ENCODE measurements around the gene THSD7B.

THSD7B gene

GRCh38 chr2:137190411-137191195, 425.3 kb downstream of the THSD7B start:
- TF ChIP-seq GATA3 (IDR thresholded peaks at IDR 0.05; ENCODE audit: low read depth, low read length) (no peak), GATA2 (IDR thresholded peaks at IDR 0.05; ENCODE audit: low read depth, low read length) (no peak)

DNA sequence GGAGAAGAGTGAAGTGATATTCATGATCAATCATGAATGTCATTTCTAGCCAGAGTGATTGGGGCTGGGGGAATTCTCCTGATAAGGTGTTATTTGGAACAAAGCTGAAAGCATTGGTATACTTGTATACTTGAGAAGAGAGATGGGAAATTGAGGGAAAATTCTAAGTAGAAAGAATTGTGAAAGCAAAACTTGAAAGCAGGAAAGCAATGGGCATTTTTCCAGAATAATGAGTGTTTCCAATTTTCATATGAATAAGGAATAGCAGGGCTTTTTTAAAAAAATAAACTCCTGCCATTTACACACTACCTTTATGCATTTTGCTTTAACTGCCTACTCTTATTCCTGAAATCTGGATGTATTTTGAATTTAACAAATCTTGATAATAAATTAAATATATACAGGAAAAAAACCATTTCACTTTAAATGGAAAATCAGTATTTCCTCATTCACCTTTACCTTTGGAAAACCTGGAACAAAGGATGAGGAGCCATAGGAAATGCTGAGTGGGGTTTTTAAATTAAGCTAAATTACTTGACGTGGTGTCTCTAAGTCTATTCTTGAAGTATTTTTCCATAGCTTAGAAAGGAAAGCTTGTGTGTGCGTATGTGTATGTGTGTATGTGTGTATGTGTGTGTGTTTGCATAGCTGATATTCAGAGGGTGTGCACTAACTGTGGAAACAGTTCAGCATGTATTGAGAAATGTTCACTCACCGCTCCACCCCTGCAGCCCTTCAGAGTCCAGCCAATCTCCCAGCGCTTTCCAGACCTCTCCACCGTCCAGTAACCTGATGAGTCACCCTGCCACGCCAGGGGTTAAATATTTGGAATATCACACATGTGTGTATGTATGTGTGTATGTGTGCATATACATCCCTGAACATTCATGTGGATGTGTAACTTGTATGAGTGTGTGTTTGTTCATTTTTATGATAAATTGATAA, 427.3 kb downstream of the THSD7B start:
- no peak for TF ChIP-seq GATA3 (IDR thresholded peaks at IDR 0.05; ENCODE audit: low read depth, low read length)
- TF ChIP-seq GATA2 (IDR thresholded peaks at IDR 0.05; ENCODE audit: low read depth, low read length): no peak

DNA sequence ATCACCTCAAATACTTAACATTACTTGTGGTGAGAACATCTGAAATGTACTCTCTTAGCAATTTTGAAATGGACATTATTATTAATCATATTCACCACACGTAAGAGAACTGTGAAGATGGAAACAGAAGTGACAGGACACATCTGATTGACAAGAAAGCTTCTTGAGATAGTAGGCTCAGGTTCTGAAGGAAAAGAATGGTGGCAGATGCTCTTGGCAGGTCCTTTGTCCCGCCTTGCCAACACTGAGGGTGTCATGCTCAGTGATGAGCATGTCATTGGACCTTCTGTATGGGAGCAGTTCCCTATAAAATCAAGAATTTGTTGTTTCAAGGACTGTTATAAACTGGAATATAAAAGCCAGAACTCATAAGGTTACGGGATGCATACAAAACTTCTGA, 428.1 kb downstream of the THSD7B start:
- TF ChIP-seq GATA3 (IDR thresholded peaks at IDR 0.05; ENCODE audit: low read depth, low read length): no peak
- TF ChIP-seq GATA2 (IDR thresholded peaks at IDR 0.05; ENCODE audit: low read depth, low read length): no peak

DNA sequence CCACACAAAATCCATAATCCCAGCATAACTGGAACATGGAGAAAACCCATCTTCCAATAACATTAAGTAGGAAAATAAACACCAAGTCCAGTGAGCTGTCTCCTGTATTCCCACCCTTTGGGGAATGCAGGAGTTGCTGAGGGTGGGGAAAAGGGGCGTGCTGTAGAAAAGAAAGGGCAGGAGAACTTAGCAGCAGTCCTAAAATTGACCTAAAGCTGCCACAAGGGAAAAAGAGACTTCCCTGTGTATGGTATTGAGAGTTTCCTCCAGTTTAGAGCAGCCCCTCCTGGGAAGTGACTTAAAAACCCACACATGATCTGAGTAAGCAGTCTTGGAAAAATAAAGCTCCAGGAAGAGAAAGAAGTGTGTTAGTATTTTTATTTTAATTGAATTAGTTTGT, 428.8 kb downstream of the THSD7B start:
- TF ChIP-seq GATA3 (IDR thresholded peaks at IDR 0.05; ENCODE audit: low read depth, low read length): no peak
- no peak for TF ChIP-seq GATA2 (IDR thresholded peaks at IDR 0.05; ENCODE audit: low read depth, low read length)

GRCh38 chr2:137199751-137200150, 434.4 kb downstream of the THSD7B start:
- TF ChIP-seq GATA3 (IDR thresholded peaks at IDR 0.05; ENCODE audit: low read depth, low read length): no peak
- no peak for TF ChIP-seq GATA2 (IDR thresholded peaks at IDR 0.05; ENCODE audit: low read depth, low read length)

- TF ChIP-seq GATA2 (IDR thresholded peaks at IDR 0.05; ENCODE audit: low read depth, low read length) (no peak), GATA3 (IDR thresholded peaks at IDR 0.05; ENCODE audit: low read depth, low read length) (no peak)
Measured at GRCh38 chr2:137202318-137202717, 437.0 kb downstream of the THSD7B start.

GRCh38 chr2:137205324-137205723, 440.0 kb downstream of the THSD7B start:
- TF ChIP-seq GATA2 (IDR thresholded peaks at IDR 0.05; ENCODE audit: low read depth, low read length): no peak
- no peak for TF ChIP-seq GATA3 (IDR thresholded peaks at IDR 0.05; ENCODE audit: low read depth, low read length)

GRCh38 chr2:137206069-137206468, 440.7 kb downstream of the THSD7B start:
- TF ChIP-seq GATA3 (IDR thresholded peaks at IDR 0.05; ENCODE audit: low read depth, low read length) (no peak), GATA2 (IDR thresholded peaks at IDR 0.05; ENCODE audit: low read depth, low read length) (no peak)

DNA sequence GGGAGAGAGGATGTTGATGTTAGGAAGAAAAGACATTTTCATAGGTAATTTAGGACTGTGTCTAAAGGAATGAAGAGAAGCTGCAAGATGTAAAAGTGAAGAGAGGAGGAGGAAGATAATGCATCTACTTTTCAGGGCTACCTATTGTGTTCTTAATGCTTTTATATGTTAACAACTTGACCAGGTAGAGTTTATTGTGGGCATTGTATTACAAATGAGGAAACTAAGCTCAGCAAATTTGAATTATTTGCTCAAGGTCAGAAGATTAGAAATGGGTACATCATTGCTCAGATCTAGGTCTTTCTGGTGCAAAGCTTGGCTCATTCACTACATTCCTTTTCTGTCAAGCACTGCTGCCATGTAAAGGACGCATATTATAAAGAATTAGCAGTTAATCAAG, 441.7 kb downstream of the THSD7B start:
- TF ChIP-seq GATA3 (IDR thresholded peaks at IDR 0.05; ENCODE audit: low read depth, low read length) (no peak), GATA2 (IDR thresholded peaks at IDR 0.05; ENCODE audit: low read depth, low read length) (no peak)

DNA sequence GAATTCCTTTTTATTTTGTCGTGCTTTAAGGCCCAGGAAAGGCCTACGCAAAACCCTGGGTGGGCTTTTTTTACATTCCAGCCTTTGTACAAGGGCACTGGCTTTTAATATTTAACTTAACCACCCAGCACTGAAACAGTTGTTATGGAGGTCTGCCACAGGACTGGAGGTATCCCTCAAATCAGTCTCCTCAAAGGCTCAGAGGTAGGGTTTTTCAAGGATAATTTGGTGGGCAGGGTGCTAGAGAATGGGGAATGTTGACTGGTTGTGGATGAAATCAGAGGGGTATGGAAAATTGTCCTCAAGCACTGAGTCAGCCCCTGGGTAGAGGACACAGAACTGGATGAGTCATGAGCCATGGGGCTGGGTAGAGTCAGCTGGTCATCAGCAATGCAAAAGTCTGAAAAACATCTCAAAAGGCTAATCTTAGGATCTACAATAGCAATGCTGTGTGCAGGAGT, 443.1 kb downstream of the THSD7B start:
- TF ChIP-seq GATA2 (IDR thresholded peaks at IDR 0.05; ENCODE audit: low read depth, low read length): no peak
- no peak for TF ChIP-seq GATA3 (IDR thresholded peaks at IDR 0.05; ENCODE audit: low read depth, low read length)

GRCh38 chr2:137210039-137210438, 444.7 kb downstream of the THSD7B start:
- TF ChIP-seq GATA2 (IDR thresholded peaks at IDR 0.05; ENCODE audit: low read depth, low read length) (no peak), GATA3 (IDR thresholded peaks at IDR 0.05; ENCODE audit: low read depth, low read length) (no peak)

DNA sequence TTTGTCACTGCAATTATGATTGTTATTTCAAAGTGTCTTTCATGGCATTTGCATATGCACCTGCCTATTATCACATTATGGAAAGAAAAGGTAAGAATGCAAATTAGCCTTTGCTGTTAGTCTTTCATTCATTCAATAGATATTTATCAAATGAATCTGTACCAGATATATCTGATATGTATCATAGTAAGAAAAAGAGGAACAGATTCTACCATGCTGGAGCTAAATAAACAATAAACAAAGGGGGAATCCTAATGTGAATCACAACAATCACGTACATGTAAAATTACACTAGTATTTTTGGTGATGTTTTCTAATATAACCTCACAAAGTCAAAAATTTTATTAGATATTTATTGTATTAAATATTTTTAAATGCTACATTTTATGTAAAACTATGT, 446.4 kb downstream of the THSD7B start:
- TF ChIP-seq GATA2 (IDR thresholded peaks at IDR 0.05; ENCODE audit: low read depth, low read length) (no peak), GATA3 (IDR thresholded peaks at IDR 0.05; ENCODE audit: low read depth, low read length) (no peak)

DNA sequence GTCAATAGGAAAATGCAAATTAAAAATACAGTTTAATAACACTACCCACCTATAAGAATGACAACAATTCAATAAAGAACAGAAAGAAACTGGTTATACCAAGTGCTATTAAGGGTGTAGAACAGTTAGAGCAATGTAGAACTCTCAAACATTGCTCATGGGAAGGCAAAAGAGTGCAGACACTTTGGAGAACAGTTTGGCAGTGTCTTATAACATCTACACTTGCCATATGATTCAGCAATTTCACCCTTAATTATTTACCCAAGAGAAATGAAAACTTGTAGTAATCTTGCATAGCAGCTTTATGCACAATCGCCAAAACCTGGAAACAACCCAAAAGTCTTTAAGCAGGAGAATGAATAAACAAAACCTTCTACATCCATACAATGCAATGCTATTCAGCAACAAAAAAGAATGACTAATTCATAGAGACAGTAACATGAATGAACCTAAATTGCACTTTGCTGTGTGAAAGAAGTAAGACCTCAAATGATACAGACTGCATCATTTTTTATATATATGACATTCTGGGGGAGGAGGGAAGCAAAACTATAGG, 455.2 kb downstream of the THSD7B start:
- TF ChIP-seq GATA3 (IDR thresholded peaks at IDR 0.05; ENCODE audit: low read depth, low read length): no peak
- TF ChIP-seq GATA2 (IDR thresholded peaks at IDR 0.05; ENCODE audit: low read depth, low read length): no peak

- no peak for TF ChIP-seq GATA2 (IDR thresholded peaks at IDR 0.05; ENCODE audit: low read depth, low read length)
- TF ChIP-seq GATA3 (IDR thresholded peaks at IDR 0.05; ENCODE audit: low read depth, low read length): no peak
Measured at GRCh38 chr2:137221797-137222492, 456.6 kb downstream of the THSD7B start.
